GM19099 (cell line): ENCODE measurements around the gene SPAG6.

Source experiments
- POLR2A ChIP-seq: IDR thresholded peaks from 3 replicates; pipeline ENCODE4 v1.6.1; 2011; ENCODE audit warnings: low read depth; ENCODE audit not compliant: insufficient read length; ENCODE audit errors: extremely low read depth

The SPAG6 gene

DNA sequence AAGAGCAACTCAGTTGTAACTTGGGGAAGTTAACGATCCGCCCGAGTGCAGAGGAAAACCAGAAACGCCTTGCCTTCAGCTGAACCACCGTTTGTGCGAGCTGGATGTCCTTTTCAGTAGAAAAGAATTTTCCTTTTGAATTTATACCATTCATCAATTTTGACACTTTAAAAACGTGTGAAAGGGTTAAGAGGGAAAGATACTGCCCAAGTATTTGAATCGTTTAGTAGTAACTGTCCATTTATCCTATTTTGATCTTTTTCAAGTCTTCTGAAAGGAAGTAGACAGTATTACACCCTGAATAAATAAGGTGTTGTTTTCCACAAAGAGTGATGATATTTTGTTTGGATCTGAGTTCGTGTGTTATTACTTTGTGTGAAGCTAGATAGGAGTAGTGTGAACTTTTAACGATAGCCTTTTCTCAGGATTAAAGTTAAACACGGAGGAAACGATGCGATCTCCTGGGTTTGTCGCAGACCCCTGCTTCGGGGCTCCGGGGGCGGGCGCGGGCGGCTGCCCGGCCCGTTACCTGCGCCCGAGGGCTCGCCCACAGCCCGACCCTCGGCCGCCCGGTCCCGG lies 25.2 kb upstream of the SPAG6 start:
- no peak for TF ChIP-seq POLR2A

DNA sequence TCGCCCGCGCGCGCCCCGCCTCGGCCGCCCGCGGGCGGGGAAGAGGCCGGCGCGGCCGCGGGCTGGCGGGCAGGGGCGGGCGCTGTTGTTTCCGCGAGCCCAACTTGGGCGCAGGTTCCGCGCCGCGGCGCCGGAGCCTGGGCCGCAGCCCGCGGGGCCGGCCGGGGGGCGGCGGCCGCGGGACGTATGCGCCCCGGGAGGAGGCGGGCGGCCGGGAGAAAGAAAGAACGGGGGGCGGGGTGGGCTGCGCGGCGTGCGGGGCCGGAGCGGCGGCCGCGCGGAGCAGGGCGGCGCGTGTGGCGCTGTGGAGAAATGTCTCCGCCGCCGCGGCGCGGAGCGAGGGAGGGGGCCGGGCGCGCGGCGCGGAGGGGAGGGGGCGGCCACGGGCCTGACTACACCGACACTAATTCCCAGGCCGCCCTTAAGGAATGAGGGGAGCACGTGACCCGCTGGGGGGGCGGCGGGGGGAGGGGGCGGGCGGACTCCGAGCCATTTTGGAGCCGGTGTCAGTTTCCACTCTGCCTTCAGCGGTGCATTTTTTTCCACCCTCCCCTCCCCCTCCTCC lies 24.6 kb upstream of the SPAG6 start, which contains the start of gene BMI1:
Gene BMI1, plus strand, starts transcription at position 509 of the 565 bp plus-strand sequence. CDS start 5,351 bp downstream, outside the sequence.
- TF ChIP-seq POLR2A = no peak

DNA sequence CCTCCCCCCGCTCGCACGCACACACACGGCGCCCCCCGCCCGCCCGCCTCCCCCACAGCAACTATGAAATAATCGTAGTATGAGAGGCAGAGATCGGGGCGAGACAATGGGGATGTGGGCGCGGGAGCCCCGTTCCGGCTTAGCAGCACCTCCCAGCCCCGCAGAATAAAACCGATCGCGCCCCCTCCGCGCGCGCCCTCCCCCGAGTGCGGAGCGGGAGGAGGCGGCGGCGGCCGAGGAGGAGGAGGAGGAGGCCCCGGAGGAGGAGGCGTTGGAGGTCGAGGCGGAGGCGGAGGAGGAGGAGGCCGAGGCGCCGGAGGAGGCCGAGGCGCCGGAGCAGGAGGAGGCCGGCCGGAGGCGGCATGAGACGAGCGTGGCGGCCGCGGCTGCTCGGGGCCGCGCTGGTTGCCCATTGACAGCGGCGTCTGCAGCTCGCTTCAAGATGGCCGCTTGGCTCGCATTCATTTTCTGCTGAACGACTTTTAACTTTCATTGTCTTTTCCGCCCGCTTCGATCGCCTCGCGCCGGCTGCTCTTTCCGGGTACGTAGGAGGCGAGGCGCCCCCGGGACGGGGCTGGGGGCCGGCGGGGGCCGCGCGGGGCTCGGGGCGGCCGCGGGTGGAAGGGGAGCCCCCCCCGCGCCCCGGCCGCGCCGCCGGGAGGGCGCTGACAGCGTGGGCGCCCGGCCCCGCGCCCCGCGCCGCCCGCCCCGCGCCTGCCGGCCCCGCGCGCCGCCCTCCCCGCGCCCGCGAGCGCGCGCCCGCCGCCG lies 24.0 kb upstream of the SPAG6 start:
- peak; percentile 60 for TF ChIP-seq POLR2A

DNA sequence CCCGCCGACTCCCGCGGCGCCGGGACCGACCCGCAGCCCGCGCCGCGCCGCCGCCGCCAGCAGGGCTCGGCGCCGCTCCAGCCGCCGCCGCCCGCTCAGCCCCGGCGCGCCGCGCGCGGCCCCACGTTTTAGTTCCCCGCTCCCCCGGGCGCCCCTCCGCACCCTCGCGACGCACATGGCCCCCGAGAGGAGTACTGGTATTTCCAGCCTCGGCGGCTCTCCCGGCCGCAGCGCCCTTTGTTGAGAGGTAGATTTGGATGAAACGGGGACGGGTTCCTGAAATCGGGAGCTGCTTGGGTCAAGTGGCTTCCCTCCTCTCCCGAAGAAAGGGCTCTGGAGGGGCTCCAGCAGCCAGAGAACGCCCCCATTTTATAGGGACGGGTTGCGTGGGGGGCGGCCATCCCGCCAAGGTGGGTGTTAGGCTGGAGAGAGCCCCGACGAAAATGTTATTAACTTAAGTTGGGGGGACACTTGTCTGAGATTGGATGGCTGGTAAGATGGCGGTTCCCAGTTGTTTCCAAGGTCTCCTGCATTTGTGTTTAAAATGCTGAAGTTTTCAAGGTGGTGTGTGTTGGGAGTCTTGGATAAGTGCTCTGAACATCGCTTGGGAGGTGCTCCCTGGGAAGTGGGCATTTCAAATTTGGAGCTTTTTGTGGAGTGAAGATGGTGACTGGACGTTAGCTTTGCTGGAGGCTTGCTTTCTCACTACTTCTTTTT lies 23.2 kb upstream of the SPAG6 start:
- TF ChIP-seq POLR2A = no peak

DNA sequence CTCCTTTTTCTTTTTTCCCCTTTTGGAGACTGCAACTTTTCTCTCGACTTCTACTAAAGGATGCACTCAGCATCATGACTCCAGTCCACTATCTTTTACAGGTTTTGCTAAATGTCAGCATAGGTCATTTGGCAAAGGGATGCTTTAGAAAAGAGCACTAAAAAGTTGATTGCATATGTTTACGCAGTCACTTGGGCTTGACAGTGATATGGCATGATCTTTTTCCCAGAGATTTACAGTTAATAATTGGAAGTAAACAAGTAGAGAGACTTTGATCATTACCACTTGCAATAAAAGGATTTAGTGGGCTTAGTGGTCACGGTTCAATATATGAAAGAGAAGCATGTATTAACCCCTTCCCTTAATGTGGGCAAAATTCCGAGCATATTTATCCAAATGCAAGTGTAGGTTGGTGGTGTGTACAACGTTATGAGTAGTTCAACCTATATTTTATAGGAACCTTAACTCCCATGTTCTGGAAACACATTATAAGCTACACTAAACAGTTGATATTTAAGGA lies 22.6 kb upstream of the SPAG6 start:
- TF ChIP-seq POLR2A = no peak

DNA sequence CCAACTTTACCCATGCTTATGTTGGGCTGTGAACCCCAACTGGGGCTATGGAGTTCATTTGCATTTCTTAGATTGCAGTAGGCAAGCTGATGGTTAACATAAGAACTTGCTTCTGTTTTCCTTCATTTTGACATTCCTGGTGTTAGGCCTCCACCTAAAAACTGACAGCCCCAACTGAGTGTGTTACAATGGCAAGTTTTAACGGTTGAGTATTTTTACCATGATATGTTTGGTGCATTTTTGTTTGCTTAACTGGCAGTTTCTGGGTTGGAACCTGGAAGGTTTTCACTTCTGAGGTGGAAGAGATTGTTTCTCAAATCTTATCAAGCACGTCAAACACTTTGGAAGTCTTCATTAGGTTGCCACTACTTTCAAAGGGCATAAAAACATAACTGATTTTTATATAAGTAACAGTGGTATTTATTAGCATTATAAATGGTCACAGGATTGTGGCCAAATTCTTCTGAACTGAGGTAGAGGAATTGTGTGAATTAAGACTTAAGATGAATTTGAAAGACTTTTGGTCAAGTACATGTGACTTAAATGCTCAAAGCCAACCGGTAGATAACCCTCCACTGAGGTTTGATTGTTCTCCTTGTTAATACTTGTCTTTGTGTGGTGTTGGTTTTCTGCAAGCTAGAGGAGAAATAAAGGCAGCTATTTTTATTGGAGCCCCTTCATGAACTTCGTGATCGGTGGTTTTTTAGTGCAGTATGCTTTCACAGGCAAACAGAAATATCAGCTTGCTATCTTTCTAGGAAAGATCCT lies 21.6 kb upstream of the SPAG6 start:
- no peak for TF ChIP-seq POLR2A

DNA sequence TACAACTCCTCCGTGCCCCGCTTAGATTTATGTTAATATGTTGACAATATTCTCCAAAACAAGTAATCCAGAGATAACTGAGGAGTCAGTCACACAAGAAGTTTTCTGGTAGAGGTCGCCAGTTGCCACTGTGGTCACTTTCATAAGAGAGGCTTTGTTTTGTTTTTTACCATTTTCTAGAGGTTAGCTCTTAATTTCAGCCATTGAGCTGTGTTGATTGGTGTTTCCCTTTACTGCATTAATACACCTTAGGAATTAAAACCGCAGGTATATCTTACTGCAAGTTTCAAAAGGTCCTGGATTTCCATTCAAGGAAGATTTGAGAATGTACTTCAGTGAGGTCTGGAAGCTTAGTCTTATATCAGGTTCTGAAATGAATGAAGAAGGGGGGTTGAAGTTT lies 20.9 kb upstream of the SPAG6 start:
- no peak for TF ChIP-seq POLR2A

DNA sequence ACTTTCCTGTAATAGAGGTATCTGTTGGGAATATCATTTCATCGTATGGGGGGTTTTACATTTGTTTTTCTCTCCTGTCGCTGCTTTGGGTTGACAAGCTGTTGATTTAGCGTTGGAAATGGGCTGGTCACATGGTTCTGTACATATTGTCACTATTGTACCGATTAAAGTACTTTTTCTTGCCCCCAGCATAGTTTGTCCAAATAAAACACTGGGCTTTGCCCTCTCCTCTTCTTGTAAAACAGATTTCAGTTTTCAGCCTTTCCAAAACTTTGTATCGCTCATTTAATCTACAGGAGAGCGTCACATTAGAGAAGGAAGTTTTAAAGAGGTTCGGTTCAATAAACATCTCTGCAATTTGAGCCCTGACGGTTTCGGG lies 20.4 kb upstream of the SPAG6 start:
- no peak for TF ChIP-seq POLR2A

DNA sequence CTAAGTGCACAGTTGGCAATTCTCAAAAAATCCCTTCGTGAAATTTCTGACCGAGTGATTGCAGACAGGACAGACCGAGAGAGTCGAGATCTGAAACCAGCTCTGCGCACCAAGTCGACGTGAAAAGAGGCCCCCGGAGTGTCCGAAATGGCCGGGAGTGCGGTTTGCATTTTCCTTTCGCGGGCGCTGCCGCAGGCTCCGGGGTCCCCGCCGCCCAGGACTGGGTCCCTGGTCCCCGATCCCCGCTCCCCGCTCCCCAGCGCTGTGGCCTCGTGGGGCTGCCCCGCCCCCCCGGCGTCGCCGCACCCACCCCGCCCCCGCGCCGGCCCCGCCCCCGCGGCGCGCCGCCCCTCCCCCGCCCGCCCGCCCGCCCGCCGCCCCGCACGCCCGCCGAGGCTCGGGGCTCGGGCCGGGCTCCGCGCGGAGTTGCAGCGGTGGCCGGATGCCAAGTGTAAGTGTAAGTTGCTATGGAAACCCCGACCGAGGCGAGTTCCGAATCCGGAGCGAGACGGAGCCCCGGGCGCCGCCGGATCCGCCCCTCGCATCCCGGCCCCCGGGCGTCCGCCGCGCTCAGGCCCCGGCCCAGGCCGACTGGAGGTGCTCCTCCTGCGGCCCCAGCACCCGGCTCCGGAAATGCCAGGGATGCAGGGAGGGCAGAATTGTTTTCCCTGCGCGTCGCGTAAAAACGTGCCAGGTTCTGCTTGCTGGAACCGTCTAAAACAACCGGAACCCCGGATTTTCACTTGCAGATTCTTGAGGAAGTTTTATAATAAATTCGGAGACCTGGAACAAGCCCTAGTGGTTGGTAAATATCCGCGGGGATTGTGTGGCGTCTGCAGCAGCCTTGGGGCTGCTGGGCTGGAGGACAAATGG lies 19.8 kb upstream of the SPAG6 start:
- TF ChIP-seq POLR2A = peak; percentile 23

DNA sequence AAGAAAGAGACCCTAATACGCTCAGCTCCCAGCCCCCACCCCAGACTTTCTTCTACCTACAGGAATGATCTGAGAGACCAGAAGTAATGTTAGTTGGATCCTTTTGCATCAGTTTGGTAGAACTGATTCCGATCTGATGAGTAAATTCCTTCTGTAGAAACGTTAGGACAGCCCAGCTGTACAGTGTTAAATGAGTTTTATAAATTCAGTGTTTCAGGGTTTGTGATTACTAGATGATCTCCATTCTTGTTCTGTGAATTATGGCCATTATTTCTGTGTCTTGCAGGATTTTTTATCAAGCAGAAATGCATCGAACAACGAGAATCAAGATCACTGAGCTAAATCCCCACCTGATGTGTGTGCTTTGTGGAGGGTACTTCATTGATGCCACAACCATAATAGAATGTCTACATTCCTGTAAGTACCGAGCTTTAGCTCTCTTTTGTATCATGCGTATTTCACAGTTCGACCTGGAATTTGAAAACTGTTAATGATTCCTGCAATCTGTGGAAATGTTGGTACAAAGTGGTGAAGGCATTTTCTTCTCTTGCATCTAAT lies 19.1 kb upstream of the SPAG6 start:
- no peak for TF ChIP-seq POLR2A

DNA sequence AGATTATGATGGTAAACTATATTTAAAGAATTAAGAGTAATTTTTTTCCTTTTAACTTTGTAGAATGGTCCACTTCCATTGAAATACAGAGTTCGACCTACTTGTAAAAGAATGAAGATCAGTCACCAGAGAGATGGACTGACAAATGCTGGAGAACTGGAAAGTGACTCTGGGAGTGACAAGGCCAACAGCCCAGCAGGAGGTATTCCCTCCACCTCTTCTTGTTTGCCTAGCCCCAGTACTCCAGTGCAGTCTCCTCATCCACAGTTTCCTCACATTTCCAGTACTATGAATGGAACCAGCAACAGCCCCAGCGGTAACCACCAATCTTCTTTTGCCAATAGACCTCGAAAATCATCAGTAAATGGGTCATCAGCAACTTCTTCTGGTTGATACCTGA lies 16.1 kb upstream of the SPAG6 start:
- no peak for TF ChIP-seq POLR2A

DNA sequence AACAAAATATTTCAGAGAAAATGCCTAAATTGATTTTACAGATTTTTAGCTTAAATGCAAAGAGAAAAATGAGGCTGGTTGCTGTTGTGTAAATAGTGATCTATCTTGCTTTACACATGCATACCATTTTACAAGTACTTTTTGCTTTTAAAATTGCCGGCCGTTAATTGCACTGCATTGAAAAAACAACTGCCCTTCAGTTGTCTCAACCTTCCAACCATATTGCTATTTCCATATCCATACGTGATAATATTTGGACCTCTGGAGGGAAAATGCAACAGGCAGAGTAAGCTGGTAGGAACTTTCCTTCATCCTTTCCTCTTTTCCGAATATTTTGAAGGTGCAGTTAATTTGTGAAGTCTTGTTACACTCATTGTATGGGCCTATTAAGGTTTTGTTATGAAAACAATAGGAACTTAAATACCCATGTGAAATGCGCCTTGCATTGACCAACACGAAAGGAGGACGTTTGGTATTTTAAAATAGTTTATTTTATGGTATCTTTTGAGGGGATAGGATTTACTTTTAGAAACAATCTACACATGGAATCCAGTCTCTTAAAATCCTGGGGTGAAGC lies 13.1 kb upstream of the SPAG6 start:
- no peak for TF ChIP-seq POLR2A
